Stimulated activated CD4-positive, alpha-beta T cell treated with anti-CD3 and anti-CD28 coated beads, Interleukin-2, amount 100 ng/mL, for 4 hours (primary cell): Measurements from ENCODE around the gene GFOD1.

Experiments used
- DNase-seq: peaks from one replicate; pipeline ENCODE4 v3.0.0-alpha.2; 2020; ENCODE audit warnings: low read depth

Gene GFOD1

DNA sequence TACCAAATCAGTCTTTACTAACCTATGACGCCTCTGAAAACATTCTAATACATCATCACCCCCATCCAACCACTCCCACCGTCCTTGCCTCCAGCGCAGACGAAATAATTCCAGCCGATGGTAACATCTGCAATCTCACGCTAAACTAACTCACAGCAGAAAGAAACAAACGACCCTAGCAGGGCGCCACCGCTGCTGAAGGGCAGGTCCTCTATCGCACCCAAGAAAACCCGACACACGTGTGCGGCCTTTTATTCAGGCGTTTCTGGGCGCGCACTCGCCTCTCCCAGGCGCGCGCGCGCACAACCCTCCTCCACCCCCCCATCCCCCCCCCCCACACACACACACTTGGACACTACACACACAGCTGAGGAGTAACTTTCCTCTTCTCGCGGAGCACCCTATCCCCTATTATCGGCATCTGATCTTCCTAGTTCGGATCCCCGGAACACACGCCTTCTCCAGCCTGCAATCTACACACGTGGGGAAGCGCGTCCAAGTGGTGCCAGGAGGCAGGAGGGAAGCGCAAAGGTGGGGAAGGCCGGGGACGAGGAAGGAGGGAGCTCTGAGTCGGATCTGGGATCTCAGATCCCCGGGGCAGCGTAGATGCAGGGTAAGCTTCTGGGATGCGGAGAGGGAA is 1.4 kb downstream of the GFOD1 start:
- DNase-seq: peak; percentile 30

DNA sequence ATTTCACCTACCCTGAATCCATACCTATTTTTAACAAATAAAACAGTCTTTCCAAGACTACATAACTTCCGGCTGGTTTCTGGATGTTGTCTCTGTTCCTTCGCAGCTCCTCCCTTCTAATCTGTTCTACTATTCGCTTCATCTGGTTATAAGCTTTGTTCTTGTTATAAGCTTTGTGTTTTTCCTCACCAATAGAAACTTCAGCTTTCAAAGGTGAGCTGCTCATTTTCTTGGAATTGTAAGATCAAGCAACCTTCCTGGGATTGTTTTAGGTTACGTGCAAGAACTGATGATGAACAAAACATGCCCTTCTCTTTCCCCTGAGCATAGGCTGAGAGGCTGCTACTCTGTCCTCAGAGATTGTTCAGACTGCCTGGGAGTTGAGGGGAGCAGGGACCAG is 2.1 kb downstream of the GFOD1 start:
- DNase-seq: no peak

DNA sequence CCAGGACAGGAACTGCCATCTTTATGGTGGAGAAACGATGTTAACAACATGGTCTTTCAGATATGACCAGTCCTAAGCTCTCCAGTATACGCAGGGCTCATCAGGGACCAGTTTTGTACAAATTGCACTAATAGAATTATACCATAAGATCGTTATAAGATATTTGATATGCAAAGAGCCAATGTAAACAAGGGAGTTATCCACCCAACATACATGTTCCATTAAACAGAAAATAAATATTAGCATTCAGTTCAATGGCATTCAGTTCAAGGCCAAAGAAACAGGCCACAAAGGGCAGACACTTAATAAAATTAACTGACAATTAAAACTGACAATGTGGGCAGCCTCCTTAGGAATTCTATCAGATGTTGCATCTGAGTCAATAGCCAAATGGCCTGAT is 2.6 kb downstream of the GFOD1 start:
- no peak for DNase-seq

DNA sequence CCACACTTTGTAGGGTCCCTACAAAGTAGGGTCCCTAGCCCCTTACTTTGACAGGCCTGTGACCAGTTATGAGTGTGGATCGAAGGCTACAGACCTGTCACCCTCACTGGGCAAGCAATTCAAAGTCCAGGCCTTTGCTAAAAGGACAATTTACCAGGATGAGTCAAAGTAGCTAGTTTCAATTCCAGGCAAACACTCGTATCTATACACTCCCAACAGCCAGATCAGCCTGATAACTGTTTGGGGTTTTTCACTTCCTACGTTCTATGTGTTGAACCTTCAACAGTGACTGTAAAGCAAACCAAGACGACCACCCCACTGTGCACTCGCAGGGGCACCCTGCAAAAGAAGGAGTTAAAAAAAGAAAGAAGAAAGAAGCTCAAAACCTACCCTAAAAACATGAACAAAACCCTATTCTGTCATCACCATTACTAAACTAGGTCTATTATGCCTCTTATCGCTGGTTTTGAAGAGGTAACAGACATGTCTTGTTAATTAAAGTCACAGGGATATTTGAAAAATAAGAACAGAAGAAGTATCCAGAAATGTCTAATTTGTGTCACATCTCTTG is 3.2 kb downstream of the GFOD1 start:
- no peak for DNase-seq

DNA sequence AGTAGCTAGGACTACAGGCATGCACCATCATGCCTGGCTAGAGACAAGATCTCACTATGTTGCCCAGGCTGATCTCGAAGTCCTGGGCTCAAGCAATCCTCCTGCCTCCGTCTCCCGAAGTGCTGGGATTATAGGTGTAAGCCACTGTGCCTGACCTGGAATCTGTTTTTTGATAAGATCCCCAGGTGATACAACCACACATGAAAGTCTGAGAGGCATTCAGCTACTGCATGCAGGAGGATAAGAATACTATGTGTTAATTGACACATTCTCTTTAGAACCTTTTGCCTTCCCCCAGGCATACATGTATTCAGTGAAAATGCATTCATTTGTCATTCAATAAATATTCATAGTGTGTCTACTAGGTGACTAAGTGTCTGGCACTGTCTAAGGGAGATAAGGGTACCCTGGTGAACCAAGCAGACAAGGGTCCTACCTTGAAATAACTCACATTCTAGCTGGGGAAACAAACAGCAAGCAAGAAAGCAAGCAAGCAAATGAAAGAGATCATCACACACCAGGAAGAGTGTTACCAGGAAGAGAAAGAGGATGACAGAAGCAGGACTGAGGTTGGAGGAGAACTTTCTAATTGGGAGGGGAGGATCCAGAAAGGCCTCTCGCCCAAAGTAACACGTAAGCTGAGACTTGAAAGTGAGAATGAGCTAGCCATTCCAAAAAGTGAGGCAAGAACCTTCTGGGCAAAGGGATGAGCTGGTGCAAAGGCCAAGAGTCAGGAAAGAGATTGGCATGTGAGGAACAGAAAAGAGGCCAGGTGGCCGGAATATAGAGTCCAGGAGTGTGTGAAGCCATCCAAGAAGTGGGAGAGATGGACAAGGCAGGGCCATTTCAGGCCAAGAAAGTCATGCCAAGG is 6.5 kb downstream of the GFOD1 start:
- no peak for DNase-seq

DNA sequence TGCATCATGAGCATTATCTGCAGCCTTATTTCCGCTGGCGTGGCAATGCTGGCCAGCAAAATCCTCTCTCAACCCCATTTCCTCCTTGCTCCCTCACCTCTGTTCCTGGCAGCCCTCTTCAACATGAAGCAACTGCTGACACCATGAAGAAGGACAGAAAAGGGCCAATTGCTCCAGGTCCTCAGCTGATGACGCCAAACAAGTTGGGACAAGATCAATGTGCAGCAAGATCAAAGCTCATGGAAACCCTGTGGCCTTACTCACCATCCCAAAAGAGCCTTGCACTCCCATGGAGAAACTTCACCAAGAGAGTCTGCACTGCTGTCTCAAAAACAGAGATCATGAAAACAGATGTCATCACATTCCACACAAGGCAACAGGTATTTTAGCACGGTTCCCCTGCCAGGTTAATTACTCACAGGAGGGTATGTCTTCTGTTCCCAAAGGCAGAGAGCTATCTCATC is 7.4 kb downstream of the GFOD1 start:
- DNase-seq: no peak

DNA sequence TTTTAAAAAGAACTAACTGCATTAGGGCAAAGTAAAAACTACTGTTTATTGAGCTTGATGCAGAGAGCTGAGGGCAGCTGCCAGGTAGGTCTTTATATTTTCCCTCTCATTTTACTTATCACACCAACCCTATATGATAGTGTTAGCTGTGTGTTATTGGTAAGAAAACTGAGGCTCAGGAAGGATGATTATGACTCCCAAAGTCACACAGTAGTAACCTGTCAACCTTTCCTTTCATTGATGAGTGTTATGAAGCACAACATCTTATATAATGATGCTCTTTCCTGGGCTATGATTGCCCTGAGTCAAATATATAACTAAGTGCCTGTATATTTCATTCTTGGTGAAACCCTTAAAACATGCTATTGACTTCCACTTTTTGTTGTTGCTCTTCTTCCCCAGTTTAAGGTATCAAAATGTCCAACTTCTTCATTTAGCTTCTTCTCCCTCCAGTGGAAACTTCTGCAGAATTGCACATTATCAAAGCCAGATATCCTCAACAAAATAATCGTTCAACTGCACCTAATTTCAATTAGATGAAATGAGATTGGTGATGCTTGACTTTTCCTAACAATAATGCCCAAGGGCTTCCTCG is 8.1 kb downstream of the GFOD1 start:
- DNase-seq: no peak

DNA sequence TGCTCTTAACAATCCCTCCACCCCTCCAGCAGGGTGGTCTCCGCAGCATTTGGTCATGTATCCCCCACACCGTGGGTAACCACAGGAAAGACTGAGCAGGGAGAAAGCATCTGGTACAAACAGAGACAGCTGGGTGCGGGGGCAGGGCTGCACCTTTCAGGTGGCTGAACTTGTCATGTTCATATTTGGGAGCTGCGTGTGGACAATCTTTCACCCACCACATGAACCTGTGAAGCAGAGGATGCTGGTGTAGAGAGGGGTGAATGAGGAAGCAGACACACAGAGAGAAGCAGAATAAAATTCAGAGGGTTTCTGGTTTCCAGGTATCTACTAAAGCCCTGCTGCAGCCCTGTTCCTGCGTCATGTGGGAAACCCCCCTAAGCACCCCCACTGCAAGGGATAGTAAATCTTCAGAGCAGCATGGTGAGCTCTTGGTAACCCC is 8.9 kb downstream of the GFOD1 start:
- DNase-seq: no peak

DNA sequence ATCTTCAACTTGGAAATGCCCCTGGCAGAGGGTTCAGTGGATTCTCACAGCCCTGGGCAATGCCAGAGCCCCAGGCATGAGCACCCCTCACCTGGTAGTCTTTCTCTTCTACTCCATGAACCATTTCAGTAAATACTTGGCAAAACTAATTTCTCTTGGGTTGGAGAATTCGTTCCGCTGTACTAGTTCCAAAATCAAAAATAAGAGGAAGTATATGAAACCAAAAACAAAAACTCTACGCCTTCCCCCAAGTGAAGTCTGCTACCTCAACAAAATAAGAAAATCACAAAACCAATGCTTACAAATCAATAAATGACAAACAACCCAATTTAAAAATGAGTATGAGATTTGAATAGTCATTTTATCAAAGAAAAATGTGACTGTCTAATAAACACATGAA is 12.6 kb downstream of the GFOD1 start:
- DNase-seq: no peak

DNA sequence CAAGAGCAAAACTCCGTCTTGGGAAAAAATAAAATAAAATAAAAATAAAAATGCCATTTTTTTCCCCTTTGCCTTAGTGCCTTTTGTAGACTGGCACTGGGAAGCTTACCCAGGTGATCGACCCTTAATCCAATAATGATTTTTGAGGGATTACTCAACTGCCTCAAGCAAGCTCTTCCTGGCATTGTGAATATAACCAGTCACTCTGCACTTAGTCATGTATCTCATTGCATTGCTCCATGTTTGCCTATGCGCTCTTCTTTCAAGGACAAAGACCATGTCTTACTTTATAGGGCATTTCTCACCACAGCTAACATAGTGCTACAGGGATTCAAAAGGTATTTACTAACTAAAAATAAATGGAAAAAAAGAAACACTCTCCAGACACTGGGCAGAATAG is 13.0 kb downstream of the GFOD1 start:
- no peak for DNase-seq

DNA sequence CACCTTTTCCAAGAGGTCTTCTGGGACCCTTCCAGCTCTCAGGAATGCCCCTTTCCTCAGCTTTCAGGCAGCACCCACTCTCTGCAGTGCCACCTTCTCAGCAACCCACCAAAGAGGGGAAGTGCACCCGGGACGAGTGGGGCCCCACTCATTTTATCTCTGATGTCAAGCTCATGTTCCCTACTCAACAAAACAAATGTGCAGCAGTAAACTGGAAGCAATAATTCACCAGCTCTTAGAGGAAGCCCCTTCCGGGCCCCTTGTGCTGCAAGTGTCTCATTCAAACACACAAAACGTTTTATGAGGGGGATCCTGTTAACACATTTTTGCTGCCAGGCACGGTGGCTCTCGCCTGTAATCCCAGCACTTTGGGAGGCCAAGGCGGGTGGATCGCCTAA is 13.6 kb downstream of the GFOD1 start:
- no peak for DNase-seq

DNA sequence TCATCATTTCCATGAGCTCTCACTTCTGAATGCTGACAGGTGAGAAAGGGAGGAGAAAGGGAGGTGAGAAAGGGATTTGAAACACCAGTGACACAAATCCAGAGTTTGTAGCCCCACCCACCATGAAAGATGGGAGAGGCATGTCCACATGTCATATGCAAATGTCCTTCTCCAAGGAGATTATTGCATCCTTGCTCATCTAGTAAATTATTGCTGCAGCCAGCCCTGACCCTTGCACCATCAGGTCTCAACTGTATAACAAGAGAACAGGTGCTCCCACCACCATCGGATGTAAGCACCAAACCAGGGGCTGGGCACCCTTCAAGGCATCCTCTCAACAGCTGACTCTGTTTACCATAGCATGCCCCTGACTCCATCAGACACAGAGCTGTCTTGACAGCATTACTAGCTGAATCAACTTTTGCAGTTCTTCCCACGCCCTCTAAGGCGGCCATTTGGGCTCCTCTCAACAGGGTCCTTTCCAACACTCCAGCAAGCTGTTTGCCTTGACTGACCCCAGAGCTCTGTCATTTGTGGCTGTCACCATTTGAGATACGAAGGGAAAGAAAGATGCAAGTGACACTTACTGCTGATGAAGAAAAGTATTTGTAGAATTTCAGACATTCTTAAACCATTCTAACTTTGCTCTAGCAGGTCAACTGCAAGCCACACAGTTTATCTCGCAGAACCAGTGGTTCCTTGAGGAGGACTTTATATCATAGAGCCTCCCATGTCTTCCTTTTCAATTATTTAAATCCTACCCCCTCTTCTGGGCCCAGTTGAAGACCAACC is 14.2 kb downstream of the GFOD1 start:
- no peak for DNase-seq

DNA sequence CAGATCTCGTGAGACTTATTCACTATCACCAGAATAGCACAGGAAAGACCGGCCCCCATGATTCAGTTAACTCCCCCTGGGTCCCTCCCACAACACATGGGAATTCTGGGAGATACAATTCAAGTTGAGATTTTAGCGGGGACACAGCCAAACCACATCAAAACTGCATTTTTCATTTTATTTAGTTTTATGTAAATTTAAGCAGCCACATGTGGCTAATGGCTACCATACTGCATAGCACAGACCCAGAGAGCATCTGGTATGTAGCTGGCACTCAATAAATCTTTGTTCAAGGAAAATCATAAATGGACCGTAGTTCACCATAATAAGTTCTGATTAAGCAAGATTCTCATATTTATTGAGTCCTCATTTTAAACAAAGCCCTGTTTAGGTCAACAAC is 15.3 kb downstream of the GFOD1 start:
- no peak for DNase-seq

DNA sequence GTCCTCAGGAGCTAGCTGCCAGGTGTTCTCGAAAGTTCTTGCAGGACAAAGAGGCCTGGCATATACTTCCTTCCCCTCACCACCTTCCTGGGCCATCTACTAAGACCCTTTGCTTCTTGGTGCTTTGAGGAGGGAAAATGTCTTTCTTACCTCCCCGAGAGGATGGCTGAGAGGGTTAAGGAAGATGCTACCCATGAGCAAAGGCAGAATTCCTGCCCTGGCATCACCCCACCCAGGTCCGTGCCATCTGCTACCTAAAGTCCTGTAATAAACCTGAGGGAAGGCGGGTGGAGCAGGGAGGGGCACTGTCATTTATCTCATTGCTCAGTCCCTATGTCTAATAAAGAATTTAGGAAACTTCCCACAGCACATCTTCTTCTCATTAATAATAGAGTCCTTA is 16.2 kb downstream of the GFOD1 start:
- DNase-seq: no peak

DNA sequence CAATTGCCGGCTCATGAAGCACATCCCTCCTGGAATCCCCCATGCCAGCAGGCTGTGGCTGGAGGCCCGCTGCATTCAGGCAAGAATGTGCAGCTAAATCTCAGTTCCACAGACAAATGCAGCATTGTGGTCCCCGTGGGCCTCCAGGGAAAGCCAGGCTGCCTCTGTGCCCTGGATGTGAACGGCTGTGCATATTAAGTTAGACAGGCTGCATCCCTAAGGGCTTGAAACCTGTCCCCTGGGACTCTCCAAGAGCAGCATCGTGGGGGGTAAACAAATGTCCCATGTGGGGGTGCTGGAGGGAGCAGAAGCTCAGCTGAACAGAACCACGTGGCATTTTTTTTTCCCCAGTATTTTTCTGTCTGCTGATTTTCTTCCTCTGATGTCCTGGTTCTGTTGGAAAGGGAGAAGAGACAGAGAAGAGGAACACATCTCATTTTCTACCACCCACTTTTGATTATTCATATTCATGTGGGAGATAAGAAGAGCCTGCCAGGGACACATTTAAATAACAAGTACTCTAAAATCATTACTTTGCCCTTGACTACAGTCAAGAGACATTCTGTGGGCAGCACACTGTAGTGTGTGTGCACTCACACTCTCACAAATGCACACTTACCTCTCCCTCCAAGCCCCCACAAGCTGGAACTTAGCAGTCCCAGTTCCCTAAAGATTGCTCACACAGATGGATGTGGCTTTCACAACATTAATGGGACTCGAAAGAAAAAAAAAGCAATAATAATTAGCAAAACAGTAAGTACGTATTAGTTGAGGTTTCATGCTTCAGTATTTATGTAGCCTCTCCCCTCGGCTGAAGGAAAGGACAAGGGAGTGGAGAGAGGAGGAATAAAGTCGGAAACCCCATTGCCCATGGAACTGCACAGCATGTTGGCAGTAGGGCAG is 16.9 kb downstream of the GFOD1 start:
- DNase-seq: no peak

DNA sequence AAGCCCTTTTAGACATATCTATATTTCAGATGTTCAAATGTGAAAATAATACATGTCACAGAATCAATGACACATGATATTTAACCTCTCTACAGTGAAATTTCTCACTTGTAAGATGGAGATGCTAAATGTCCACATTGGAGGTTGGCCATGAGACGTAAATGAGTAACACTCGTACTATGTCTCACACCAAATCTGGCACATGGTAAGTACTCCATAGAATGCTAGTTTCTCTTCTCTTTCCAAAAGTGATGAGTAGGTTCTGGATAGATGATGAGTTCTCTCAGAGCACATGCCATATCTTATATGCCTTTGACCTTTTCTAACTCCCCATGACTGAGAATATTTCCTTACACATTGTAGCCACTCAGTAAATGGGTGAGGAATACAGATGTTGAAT is 17.7 kb downstream of the GFOD1 start:
- DNase-seq: no peak

DNA sequence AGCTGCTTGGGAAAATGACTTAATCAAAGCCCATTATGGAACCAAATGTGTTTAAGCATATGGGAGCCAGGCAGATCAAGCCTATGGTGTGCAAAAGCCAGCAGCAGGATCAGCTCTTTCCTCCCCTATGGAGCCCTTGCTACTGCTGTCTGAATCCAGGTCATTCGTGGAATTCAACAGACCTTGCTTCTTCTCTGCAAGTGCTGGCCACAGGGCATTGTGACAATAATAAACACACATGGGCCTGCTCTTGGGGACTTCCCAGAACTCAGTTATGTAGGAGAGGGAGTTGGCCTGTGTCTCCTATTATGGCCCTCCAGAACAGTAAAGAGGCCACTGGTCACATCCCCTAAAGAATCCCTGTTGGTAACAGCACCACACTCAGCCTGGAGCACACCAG is 18.6 kb downstream of the GFOD1 start:
- no peak for DNase-seq

DNA sequence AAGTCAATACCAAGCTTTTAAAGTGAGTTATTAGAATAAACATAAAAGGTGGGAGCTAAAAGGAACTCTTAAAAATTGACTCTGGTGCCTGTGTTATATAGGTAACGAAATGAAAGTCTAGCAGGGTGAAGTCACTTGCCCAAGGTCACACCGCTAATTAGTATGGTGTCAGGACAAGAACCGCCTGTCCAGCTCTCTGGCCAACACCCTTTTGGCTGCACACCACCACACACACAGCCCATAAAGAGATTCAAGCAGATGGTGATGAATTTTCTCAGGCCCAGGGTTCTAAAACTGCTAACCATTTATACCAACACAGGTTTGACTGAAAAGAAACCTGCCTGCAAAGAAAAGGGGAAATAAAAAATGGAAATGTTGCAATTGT is 20.2 kb downstream of the GFOD1 start:
- DNase-seq: no peak

DNA sequence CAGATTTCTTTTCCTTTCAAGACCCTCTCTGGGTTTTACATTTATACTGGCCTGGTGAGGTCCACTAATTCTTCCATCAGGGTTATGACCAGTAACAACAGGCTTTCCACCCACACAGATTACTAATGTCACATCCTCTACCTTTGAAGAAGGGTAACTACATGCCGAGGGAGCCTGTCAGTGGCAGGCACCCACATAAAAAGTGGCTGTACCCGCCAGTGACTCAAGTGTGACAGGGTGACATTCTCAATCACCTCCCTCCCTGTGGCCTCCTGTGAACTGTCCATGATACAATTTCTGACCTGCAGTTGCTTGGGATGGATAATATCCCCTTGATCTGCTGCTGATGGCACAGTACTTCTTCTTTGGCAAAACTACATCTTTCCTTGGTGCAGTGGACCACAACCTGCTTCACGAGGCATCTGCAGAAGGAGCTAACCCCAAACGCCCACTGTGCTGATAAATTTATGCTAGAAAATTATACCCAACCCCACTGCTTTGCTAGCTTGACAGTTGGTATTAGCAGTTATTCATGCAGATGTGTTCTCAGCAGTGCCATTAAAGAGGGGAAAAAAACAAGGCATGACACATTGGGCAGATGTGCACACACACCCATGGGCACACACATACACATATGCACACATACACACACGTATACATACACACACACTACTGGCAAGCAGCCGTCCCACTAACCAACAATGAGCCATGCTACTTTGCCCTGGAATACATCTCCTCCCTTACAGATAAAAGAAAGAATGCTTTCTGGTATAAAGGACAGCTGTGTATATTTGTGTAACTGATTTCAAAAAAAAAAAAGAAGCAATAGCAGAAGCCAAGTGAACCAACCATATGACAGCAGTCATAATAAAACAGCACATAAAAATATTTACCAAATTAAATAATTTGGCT is 20.8 kb downstream of the GFOD1 start:
- no peak for DNase-seq

DNA sequence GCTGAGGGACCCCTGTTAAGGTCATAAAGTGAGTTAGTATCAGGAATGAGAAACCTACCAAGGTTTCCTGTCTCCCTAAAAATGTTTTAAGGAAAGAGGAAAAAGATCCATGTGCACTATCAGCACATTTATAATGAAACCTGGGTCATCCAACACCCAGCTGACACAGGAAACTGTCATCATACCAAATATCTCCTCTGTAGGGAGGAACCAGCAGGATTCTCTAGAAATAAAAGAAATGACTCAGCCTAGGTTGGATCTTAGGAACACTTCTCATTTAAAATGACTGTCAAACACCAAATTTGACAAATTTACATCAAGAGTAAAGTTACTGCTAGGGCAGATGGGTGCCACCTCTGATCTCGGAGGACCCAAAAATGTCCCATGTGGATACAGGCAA is 21.7 kb downstream of the GFOD1 start:
- DNase-seq: no peak
